HG03565 (cell line): ENCODE data around the gene CHAF1B.
"Not testable (repeated sequence)": the region's sequence is repeated elsewhere in the genome, so short reads cannot be mapped to it uniquely, and the experiment has no call there.

Experiments used
- ATAC-seq: cut with Tn5 transposase; IDR thresholded peaks from one replicate; pipeline ENCODE4 v1.9.1; 2021; ENCODE audit warnings: mild to moderate bottlenecking, moderate library complexity; ENCODE audit not compliant: unreplicated experiment

Gene CHAF1B

DNA sequence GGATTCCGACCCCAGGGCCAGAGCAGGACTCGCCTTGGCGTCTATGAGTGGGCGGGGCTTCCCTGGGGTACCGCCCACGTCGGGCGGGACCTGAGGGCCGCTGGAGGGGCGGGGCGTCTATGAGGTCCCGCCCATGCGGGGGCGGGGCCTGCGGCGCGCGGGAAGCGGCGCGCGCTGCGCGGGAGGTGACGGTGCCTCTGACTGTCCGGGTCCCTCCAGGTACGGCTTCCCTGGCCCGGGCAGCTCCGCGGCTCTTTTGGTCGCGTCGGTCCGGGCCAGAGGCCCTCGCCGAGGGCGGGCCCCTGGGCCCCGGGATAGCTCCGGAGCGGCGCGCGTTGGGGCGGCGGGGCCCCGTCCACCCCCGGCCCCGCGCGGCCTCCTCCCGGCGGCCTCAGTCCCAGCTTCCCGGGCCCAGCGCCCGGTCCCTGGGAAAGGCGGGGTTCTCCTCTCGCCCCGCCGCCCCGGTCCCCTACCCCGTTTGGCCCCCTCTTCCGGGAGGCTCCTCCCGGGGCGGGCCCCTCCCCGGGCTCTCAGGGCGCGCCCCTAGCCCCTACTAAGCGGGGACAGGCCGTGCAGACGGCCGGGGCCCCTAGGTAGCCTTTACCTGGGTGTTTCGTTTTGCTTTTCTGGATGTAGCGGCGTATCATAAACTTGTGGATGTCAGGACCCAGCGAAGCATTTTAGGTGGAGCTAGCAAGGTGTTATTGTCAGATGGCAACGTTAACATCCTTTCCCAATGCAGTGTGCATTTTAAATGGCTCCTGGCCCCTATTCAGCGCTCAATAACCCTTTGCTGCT is at the start of gene CHAF1B:
CHAF1B (plus strand) TSS at position 160 of the 798 bp plus-strand sequence. CDS start 745 bp downstream, outside the sequence.
- peak; percentile 73 for ATAC-seq

- ATAC-seq, result no peak
Measured at GRCh38 chr21:36337099-36337509, 48.1 kb upstream of the CHAF1B start.

DNA sequence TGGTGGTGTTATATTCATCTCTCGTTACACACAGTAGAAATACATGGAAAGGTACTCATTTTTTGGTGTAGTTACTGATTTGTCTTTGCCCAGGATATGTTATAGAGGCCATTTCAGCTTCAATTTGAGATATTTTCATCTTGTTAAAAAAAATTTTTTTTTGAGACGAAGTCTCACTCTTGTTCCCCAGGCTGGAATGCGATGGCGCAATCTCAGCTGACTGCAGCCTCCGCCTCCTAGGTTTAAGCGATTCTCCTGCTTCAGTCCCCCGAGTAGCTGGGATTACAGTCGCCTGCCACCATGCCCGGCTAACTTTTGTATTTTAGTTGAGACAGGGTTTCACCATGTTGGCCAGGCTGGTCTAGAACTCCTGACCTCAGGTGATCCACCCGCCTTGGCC is 46.2 kb upstream of the CHAF1B start:
- no peak for ATAC-seq

GRCh38 chr21:36342581-36342980 is 42.6 kb upstream of the CHAF1B start:
- not testable (repeated sequence) for ATAC-seq

DNA sequence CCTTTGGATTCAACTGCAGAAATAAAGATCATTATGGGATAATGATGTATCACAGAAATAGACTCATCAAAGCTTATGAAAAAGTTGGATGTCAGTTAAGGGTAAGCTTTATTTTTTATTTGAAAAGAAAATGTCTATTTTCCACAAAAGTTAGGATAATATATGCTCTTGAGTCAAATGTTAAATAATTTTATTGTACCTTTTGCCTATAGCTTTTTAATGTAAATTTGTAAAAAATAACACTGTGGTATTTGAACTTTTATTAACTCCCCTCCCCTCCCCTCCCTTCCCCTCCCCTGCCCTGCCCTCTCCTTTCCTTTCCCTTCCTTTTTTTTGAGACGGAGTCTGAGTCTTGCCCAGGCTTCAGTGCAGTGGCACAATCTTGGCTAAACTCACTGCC is 40.3 kb upstream of the CHAF1B start:
- no peak for ATAC-seq

- ATAC-seq, result no peak
Measured at GRCh38 chr21:36347278-36347961, 37.8 kb upstream of the CHAF1B start.

- no peak for ATAC-seq
Measured at GRCh38 chr21:36347962-36348328, 37.2 kb upstream of the CHAF1B start.

DNA sequence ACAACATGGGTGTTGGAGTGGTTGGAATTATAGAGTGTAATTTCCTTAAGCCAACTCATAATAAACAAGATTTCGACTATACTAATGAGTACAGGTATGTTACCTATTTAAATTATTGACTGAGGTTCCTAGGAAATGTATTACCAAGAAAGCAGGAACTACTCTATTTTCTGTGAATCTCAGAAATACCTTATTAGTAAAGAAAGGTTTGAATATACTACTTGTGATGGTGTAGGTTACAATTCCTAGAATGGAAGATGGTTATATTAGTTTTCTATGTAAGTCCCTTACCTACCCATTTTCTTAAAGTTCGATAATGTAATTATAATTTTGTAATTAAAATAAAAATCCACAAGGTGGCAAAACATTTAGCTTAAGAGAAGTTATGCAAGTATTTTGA is 35.9 kb upstream of the CHAF1B start:
- ATAC-seq, result no peak

DNA sequence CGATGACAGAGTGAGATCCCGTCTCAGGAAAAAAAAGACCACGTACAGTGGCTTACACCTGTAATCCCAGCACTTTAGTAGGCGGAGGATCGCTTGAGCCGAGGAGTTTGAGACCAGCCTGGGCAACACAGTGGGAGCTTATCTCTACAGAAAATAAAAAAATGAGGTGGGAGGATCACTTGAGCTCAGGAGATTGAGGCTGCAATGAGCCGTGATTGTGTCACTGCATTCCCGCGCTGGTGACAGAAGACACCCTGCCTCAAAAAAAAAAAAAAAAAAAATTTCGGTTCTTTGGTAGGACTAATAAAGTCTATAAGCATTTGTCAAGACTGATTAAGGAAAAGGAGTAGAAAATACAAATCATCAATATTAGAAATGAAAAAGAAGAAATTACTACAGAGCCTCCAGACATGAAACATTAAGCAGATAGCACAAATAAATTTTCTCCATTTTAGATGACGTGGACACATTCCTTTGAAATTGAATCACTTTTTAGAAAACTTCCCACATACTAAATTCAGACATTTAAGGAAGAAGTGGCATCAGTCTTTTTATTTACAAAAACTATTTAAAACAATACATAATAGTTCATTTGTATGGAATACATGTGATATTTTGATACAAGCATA is 34.8 kb upstream of the CHAF1B start:
- ATAC-seq, result no peak

GRCh38 chr21:36354918-36355680 is 30.1 kb upstream of the CHAF1B start:
- ATAC-seq, result no peak

- no peak for ATAC-seq
Measured at GRCh38 chr21:36355868-36356267, 29.3 kb upstream of the CHAF1B start.

GRCh38 chr21:36359185-36359584 is 26.0 kb upstream of the CHAF1B start:
- no peak for ATAC-seq

GRCh38 chr21:36369064-36369685 is 16.0 kb upstream of the CHAF1B start:
- ATAC-seq, result no peak

- ATAC-seq, result no peak
Measured at GRCh38 chr21:36375994-36376393, 9.2 kb upstream of the CHAF1B start.

GRCh38 chr21:36377391-36377842 is 7.8 kb upstream of the CHAF1B start:
- no peak for ATAC-seq

DNA sequence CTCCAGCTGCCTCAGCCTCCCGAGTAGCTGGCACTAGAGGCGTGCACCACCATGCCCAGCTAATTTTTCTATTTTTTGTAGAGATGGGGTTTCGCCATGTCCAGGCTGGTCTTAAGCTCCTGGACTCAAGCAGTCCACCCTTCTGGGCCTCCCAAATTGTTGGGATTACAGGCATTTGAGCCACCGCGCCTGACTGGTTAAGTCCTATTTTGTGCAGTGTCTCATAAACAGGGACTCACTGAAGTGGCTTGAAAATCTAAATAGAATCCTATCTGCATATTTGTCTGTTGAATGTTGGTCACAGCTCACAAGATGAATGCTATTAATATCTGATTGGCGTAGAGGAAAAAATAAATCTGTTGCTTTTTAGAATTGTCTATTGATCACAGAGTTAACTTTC is 5.9 kb upstream of the CHAF1B start:
- no peak for ATAC-seq

DNA sequence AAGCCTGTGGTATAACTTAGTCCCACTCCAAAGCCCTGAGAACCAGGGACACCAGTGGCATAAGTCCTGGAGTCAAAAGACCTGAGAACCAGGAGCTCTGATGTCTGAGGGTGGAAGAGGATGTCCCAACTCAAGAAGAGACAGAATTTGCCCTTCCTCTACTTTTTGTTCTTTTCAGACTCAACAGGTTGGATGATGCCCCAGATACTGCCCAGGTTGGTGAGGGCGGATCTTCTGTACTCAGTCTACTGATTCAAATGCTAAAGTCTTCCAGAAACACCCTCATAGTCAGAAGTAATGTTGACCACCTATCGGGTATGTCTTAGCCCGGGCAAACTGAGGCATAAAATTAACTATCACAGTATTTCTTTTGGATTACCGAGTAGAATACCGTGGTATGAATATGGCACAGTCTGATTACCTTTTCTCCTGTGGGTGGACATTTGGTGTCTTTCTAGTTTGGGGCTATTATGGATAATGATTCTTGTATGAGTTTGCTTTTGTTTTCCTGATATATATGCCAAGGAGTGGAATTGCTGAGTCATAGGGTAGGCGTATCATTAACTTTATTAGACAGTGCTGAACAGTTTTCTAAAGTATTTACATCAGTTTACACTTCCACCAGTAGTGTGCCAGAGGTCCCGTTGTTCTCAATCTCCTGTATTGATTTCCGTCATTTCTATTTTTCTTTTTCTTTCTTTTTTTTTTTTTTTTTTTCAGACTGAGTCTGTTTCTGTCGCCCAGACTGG is 3.2 kb upstream of the CHAF1B start:
- ATAC-seq, result no peak

DNA sequence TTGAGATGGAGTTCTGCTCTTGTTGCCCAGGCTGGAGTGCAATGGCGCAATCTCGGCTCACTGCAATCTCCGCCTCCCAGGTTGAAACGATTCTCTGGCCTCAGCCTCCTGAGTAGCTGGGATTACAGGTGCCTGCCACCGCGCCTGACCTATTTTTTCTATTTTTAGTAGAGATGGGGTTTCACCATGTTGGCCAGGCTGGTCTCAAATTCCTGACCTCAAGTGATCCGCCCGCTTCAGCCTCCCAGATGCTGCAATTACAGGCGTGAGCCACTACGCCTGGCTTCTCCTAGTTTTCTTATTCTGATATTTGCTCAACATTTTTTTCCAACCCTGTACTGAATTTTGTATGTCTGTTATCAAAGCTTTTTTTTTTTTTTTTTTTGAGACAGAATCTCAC is 2.5 kb upstream of the CHAF1B start:
- not testable (repeated sequence) for ATAC-seq

- peak; percentile 13 for ATAC-seq
Measured at GRCh38 chr21:36384885-36385232, 333 bp upstream of the CHAF1B start.

- ATAC-seq, result no peak
Measured at GRCh38 chr21:36386031-36386642, 945 bp downstream of the CHAF1B start.
